ENCODE results near the gene PAGE5.

Gene PAGE5, protein sequence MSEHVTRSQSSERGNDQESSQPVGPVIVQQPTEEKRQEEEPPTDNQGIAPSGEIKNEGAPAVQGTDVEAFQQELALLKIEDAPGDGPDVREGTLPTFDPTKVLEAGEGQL

DNA sequence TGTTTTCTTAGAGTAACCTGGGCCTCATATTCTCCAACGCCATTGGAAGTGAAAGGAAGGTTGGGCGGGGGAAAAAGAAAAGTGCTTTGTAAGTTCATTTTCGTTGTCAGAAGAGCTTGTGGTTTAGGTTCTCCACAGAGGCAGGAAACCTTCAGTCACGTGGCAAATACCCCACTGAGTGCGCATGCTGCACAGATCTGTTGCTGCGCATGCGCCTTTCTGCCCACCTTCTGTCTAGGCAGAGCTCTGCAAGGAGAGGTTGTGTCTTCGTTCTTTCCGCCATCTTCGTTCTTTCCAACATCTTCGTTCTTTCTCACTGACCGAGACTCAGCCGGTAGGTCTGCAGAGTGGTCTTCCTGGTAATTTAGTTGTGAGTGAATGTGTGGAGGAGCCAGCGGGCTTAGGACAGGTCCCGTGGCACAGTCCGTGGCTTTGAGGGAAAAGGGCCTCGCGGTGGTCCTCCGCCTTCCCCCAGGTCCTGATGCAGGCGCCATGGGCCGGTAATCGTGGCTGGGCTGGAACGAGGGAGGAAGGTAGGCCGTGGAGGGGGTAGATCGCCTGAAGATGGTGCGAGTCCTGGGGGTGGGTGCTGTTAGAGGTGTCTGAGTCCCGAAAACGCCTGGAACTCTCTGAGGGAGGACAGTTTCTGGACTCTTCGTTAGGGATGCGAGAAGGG lies at the start of gene PAGE5:
TSS of gene PAGE5 (plus strand) at position 228 of the 676 bp plus-strand sequence. CDS start 1,037 bp downstream, outside the sequence.
- no peak for DNase-seq

DNA sequence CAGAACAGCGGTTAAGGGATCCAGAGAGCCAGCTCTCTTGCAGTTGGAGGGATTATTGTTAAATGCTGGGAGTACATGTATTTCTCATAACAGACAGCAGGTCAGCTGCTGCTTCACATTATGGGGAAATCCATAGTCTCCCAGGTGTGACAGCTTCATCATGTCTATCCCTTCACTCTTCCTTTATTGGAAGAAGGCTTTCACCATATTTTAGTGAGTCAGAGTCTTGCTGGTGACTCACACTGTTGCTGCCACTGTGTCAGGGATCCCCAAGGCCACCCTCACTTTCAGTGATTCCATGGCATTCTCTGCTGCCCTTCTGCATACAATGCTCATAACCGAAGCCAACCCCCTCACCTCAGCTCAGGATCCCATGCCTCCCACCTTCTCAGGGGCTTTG lies 32.9 kb upstream of the PAGE5 start:
- no peak for DNase-seq

DNA sequence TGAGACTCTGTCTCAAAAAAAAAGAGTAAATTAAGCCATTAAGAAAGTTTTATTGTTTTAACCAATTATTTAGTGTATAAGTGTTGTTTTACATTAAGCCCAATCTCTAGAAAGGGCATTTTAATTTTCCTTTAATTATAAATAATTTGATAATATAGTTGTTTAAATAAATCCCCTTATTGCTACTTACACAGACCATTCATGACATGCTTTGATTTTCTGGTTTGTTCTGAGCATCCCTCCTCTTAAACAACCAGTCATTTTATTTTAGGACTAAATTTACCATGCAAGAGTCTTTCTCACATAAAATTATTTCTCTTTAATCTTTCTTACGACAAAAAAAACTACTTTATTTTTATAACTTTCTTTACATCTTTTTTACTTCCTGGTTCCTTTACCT lies 23.5 kb upstream of the PAGE5 start:
- no peak for DNase-seq

DNA sequence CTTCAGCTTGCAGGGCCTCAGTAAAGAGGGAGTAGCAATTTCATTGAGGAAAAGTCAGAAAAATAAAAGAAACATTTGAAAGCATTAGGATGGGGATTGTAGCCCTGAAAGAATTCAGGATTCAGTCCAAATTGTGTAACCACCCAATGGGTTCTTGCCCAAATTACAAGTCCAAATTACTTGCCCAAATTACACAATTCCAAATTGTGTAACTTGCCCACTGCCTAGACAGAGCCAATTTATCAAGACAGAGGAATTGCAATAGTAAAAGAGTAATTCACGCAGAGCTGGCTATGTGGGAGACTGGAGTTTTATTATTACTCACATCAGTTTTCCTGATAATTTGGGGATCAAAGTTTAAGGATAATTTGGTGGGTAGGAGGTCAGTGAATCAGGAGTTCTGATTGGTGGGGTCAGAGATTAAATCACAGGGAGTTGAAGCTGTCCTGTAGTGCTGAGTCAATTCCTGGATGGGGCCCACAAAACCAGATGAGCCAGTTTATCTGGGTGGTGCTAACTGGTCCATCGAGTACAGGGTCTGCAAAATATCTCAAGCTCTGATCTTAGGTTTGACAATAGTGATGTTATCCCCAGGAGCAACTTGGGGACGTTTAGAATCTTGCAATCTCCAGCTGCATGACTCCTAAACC lies 18.1 kb upstream of the PAGE5 start:
- DNase-seq, result no peak

DNA sequence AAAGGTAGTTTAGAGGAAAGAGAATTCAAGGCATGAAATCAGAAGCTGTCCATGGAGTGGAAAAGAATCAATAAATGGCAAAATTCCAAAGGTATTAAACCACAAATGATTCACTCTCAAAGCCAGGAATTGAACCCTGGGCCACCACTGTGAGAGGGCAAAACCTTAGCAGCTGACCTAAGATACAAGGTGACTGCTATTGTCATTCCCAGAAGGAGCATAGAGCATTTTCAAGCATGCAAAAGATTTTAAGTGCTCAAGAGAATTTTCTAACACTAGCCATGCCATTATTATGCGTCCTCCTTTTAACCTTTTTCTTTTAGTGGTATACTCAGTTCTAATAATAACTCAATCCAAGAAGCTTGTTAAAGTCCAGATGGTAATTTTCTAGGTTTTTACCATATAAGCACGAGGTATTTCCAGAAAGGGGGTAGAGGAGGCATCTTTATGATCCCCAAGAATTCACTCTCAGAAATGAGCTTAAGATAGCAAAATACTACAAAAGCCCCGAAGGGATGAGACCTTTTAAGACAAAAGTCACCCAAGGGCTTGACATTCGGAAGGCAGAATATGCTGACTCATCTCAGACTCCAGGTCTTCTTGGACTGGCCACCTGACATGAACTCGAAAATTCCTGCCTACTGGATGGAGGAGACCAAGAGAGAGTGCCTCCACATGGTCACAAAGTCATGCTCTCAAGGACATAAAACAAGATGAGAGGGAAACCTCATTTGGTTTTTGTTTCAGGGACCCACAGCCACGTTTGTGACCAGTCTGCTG lies 13.8 kb upstream of the PAGE5 start:
- no peak for DNase-seq

DNA sequence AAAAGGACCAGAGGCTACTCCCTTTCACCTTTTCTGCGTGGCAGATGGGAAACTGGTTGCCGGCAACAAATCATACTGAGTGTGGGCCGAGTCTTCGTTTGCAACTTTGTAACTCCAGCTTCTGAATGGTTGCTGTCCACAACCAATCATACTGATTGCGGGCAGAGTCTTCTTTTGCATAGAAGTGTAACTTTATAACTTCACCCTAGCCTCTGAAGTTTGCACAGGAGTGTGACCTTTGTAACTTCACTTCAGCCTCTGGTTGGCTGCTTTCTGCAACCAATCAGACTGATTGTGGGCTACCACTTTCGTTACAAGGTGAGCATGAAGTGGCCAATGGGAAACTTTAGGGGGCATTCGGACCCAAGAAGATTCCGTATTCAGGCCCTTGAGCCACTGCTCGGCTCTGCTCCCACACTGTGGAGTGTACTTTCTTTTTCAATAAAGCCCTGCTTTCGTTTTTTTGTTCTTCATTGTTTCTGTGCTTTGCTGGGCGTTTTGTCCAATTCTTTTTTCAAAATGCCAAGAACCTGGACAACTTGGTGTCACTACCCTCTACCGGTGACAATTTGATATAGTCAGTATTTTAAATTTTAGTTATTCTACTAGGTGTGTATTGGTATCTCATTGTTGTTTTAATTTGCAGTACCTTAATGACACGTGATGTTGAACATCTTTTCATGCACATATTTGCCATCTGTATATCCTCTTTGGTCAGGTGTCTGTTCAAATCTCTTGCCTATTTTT lies 9.0 kb upstream of the PAGE5 start:
- DNase-seq, result no peak

DNA sequence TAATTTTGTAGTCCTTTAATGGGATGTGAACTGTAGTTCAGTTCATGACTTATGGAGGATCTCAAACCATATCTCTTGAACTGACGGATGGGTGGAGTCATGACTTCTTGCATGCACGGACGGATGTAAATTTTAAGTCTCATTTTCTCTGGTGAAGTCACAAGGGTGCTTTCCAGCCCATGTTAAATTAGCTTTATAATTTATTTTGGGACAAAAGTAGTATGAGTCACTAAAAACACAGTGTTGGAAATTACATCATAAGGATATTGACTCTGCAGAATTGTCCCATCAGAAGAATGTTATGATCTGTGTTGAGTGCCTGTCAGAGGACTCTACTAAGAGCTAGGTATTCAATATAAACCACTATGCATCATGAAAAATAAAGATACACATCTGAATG lies 6.8 kb upstream of the PAGE5 start:
- DNase-seq, result no peak

DNA sequence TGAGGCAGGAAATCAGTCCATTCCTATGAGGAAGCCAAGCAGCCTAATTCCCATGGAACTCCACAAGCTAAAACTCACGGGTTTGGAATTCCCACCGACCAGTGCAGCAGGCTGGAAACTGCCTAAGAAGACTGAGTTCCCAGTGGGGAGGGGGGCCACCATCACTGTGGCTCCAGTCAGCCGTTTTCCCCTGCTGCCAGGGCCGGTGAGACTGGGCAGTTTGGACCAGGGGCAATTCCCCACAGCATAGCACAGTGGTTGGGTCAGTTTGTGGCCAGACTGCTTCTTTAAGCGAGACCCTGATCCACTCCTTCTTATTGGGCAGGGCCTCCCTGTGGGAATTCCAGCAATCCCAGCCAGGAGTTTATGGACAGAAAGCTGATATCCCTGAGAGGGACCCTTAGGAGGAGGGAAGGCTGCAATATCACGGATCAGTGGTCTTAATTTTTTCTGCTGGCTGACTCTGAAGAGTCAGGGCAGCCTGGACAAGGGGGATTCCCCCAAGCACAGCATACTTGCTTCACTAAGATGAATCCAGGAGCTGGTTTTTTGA lies 20.7 kb downstream of the PAGE5 start:
- DNase-seq, result no peak

DNA sequence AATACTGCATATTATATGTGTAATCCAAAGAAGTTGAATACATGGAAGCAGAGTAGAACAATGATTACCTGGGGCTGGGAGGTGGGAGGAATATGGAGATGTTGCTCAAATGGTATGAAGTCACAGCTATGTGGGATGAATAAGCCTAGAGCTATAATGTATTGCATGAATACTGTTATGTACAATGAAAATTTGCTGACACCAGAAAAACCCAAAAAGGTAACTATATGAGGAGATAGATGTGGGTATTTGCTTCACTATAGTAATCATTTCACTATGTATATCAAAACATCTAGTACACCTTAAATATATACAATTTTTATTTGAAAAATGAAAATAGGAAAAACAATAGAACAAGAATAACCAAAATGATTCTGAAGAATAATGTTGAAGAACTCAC lies 33.4 kb downstream of the PAGE5 start:
- DNase-seq, result no peak

DNA sequence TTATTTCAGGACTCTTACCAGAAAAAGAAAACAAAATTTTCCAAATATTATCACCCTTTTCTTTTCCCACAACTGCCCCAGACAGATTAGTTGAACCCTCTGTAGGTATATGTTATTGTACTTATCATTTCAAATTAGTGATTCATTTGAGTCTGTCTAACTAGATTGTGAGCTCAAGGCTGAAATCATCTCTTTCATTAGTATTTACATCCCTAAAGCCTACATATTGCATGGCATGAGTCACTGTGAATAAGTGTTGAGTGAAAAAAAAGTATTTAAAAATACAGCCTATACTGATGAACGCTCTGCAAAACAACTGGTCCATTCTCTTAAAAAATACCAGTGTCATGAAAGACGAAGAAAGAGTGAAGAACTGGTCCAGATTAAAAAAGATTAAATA lies 40.7 kb downstream of the PAGE5 start:
- no peak for DNase-seq

DNA sequence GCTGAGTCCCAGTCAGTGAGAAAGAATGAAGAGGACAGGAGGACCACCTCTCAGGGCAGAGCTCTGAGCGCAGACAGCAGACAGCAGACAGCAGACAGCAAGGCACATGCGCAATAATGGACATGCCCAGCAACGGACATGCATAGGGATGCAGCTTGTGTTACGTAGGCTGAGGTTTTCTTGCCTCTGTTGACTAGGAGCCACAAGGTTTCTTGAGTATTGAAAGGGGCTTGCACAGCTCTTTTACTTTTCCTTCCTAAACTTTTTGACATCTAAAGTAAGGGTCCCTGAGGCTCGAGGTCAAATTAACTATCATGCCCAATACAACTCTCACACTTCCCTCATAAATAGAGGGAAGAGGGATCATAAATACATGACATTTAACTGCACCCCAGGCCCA lies 44.7 kb downstream of the PAGE5 start, which contains the start of gene PAGE3:
TSS of gene PAGE3 (minus strand) at position 101 of the 400 bp plus-strand sequence. CDS start 1,013 bp downstream, outside the sequence.
- no peak for DNase-seq

Measured in right hindlimb (tissue), 1 donor.